Smooth muscle cell of trachea (primary cell): Measurements from ENCODE around the gene NUF2. TPM values are rescaled to one million over a fixed set of nuclear protein-coding genes. Genes with fewer than 3 reads are reported as not detected.

ENCODE experiments used
- total RNA-seq: library from RNA; depleted of rRNA; stranded (reverse); fragments of >200 nt; gene quantifications from 2 replicates; pipeline ENCODE4 v1.2.1, GENCODE V29; 2014

NUF2 gene
- 3.5 and 29.7 TPM in 2 replicates for total RNA-seq

GRCh38 chr1:163321311-163322305 lies at the start of gene NUF2:
Gene NUF2, plus strand, starts transcription at chr1:163321954. Its CDS starts 4,098 bp downstream, at chr1:163326052.

Other genes starting within 250 kb of the NUF2 start
- gene RGS5, start 119.0 kb upstream of the NUF2 start, total RNA-seq, result 1.6 and 4.5 TPM in 2 replicates